HepG2 (cell line): ENCODE measurements around the gene NFATC3. TPM values are rescaled to one million over a fixed set of nuclear protein-coding genes. Genes with fewer than 3 reads are reported as not detected.

ENCODE experiments used
- ASH2L ChIP-seq: fragments of 300-600, 200-600 bp; sonication (generic); IDR thresholded peaks from 2 replicates; pipeline ENCODE4 v1.7.0; 2017; ENCODE audit warnings: low read depth, mild to moderate bottlenecking, moderate library complexity, mixed read lengths, low read length; ENCODE audit not compliant: insufficient read length
- ATM ChIP-seq: fragments of 450-650 bp; IDR thresholded peaks from 2 replicates; pipeline ENCODE4 v1.7.1; 2017; ENCODE audit warnings: mild to moderate bottlenecking, borderline replicate concordance
- HOXA7 ChIP-seq: sonication (generic); formaldehyde crosslinking; IDR thresholded peaks from 2 replicates; pipeline ENCODE4 v1.8.1; 2022; ENCODE audit warnings: mild to moderate bottlenecking, missing genetic modification reagents, moderate library complexity
- MIXL1 ChIP-seq: IDR thresholded peaks from 2 replicates; pipeline ENCODE4 v1.6.1; 2016
- MYC ChIP-seq: sonication (generic); formaldehyde crosslinking; IDR thresholded peaks from 2 replicates; pipeline ENCODE4 v1.9.0; 2021; ENCODE audit warnings: missing genetic modification reagents, borderline replicate concordance
- NR2F2 ChIP-seq: IDR thresholded peaks from 2 replicates; pipeline ENCODE4 v1.6.1; 2012; ENCODE audit warnings: low read depth, inconsistent platforms, borderline replicate concordance
- PHF5A ChIP-seq: IDR thresholded peaks from one replicate; pipeline ENCODE4 v1.6.1; 2018; ENCODE audit warnings: low read depth, missing genetic modification reagents; ENCODE audit not compliant: unreplicated experiment
- TBP ChIP-seq: sonication (generic); formaldehyde crosslinking; IDR thresholded peaks from 2 replicates; pipeline ENCODE4 v1.5.0; 2020; ENCODE audit warnings: missing genetic modification reagents
- TBX3 ChIP-seq: fragments of 450-650 bp; IDR thresholded peaks from 2 replicates; pipeline ENCODE4 v1.6.1; 2017; ENCODE audit warnings: antibody characterized with exemption, mild to moderate bottlenecking, inconsistent platforms, borderline replicate concordance
- ZBTB21 ChIP-seq: sonication (generic); formaldehyde crosslinking; IDR thresholded peaks from 2 replicates; pipeline ENCODE4 v1.4.0; 2020; ENCODE audit warnings: missing genetic modification reagents
- ZMAT3 ChIP-seq: sonication (generic); formaldehyde crosslinking; conservative IDR thresholded peaks from 2 replicates; pipeline ENCODE4 v1.7.0; 2021; ENCODE audit warnings: missing genetic modification reagents
- ZNF274 ChIP-seq: sonication (generic); formaldehyde crosslinking; IDR thresholded peaks from 2 replicates; pipeline ENCODE4 v1.5.1; 2020; ENCODE audit warnings: mild to moderate bottlenecking, missing genetic modification reagents
- ZNF780A ChIP-seq: sonication (generic); formaldehyde crosslinking; IDR thresholded peaks from 2 replicates; pipeline ENCODE4 v1.8.0; 2022; ENCODE audit warnings: mild to moderate bottlenecking, missing genetic modification reagents, moderate library complexity
- polyA plus RNA-seq, 8 experiments: library from polyadenylated mRNA; depleted of rRNA in 3 of 8; stranded (reverse) in 7 of 8; unstranded in 1 of 8; fragments of >200 nt; fragmentation: Illumina TruSeq in 4 of 8; extraction: Trizol in 4 of 8; gene quantifications; 2 replicates each; pipeline versions ENCODE4 v1.2.1 to v1.2.3, GENCODE V29; 2011 to 2016; ENCODE audit warnings: low read depth in 4 of 8, missing spikeins in 1 of 8, mixed read lengths in 1 of 8; ENCODE audit not compliant: insufficient read depth in 1 of 8
- total RNA-seq, 5 experiments: library from RNA; depleted of rRNA; stranded (reverse); fragments of >200 nt; fragmentation: Illumina TruSeq; extraction: Trizol; gene quantifications; 2 replicates each; pipeline ENCODE4 v1.2.3, GENCODE V29; 2016; ENCODE audit warnings: low read depth in 1 of 5
- TF ChIP-seq, protein P1 (sequence below): fragments of 450-650 bp; IDR thresholded peaks from 2 replicates; pipeline ENCODE4 v1.6.1; 2017
- TF ChIP-seq, protein P2 (sequence below): sonication (generic); formaldehyde crosslinking; IDR thresholded peaks from 2 replicates; pipeline ENCODE4 v1.5.0; 2020; ENCODE audit warnings: missing genetic modification reagents
- TF ChIP-seq, protein P3 (sequence below): sonication (generic); formaldehyde crosslinking; IDR thresholded peaks from 2 replicates; pipeline ENCODE4 v1.4.0; 2020; ENCODE audit warnings: missing genetic modification reagents
- TF ChIP-seq, protein P4 (sequence below): sonication (generic); formaldehyde crosslinking; conservative IDR thresholded peaks from 2 replicates; pipeline ENCODE4 v1.4.0; 2020; ENCODE audit warnings: missing genetic modification reagents
- TF ChIP-seq, protein P5 (sequence below): IDR thresholded peaks from 2 replicates; pipeline ENCODE4 v1.6.1; 2016; ENCODE audit warnings: low read depth, missing genetic modification reagents, missing compliant biosample characterization

Gene NFATC3
- total and polyA plus RNA-seq, 2 of the 13 experiments (the other 11 are each of a cell fraction or from before 2014, with no cell fraction given) = 52.6 to 62.7 TPM

DNA sequence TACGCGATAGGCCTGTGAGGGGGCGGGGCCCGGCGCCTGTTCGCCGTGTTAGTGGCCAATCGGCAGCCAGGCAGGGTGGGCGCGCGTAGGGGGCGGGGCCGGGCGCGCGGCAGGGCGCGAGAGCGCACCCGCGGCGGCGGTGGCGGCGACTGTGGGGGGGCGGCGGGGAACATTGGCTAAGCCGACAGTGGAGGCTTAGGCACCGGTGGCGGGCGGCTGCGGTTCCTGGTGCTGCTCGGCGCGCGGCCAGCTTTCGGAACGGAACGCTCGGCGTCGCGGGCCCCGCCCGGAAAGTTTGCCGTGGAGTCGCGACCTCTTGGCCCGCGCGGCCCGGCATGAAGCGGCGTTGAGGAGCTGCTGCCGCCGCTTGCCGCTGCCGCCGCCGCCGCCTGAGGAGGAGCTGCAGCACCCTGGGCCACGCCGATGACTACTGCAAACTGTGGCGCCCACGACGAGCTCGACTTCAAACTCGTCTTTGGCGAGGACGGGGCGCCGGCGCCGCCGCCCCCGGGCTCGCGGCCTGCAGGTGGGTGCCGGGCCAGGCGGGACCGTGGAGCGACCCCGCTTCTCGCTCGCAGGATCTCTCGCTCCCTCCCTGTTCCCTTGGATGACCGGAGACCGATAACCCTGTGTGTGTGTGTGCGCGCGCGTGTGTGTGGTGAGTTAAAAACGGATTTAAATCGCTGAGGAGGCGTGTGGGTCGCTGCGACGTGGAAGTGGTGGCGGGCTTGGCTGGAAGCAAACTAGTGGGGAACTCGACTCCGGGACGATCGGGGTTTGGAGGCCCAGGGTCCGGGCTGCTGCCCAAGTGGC lies at the start of gene NFATC3 (continued):
- TF ChIP-seq ZNF274 (CRISPR knock-in tag) (peak; percentile 44; the same call in 1 of the 2 replicates), NR2F2 (no peak), ZMAT3 (peak; percentile 64; the same call in 1 of the 2 replicates), MYC (CRISPR knock-in tag) (peak; percentile 46; the same call in 1 of the 2 replicates), TBP (CRISPR knock-in tag) (no peak), TBX3 (no peak), ZBTB21 (CRISPR knock-in tag) (no peak), PHF5A (no peak), ATM (no peak), HOXA7 (CRISPR knock-in tag) (no peak), ZNF780A (CRISPR knock-in tag) (no peak), MIXL1 (CRISPR knock-in tag) (0 out of 2 replicates have a peak, but pooled peaks have one; percentile 9), ASH2L (peak; percentile 96)
- TF ChIP-seq, protein P1, sequence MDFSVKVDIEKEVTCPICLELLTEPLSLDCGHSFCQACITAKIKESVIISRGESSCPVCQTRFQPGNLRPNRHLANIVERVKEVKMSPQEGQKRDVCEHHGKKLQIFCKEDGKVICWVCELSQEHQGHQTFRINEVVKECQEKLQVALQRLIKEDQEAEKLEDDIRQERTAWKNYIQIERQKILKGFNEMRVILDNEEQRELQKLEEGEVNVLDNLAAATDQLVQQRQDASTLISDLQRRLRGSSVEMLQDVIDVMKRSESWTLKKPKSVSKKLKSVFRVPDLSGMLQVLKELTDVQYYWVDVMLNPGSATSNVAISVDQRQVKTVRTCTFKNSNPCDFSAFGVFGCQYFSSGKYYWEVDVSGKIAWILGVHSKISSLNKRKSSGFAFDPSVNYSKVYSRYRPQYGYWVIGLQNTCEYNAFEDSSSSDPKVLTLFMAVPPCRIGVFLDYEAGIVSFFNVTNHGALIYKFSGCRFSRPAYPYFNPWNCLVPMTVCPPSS = no peak
- TF ChIP-seq, protein P2, sequence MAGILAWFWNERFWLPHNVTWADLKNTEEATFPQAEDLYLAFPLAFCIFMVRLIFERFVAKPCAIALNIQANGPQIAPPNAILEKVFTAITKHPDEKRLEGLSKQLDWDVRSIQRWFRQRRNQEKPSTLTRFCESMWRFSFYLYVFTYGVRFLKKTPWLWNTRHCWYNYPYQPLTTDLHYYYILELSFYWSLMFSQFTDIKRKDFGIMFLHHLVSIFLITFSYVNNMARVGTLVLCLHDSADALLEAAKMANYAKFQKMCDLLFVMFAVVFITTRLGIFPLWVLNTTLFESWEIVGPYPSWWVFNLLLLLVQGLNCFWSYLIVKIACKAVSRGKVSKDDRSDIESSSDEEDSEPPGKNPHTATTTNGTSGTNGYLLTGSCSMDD (CRISPR knock-in tag) = no peak
- TF ChIP-seq, protein P3, sequence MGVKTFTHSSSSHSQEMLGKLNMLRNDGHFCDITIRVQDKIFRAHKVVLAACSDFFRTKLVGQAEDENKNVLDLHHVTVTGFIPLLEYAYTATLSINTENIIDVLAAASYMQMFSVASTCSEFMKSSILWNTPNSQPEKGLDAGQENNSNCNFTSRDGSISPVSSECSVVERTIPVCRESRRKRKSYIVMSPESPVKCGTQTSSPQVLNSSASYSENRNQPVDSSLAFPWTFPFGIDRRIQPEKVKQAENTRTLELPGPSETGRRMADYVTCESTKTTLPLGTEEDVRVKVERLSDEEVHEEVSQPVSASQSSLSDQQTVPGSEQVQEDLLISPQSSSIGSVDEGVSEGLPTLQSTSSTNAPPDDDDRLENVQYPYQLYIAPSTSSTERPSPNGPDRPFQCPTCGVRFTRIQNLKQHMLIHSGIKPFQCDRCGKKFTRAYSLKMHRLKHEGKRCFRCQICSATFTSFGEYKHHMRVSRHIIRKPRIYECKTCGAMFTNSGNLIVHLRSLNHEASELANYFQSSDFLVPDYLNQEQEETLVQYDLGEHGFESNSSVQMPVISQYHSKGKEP (CRISPR knock-in tag) = no peak
- TF ChIP-seq, protein P4, sequence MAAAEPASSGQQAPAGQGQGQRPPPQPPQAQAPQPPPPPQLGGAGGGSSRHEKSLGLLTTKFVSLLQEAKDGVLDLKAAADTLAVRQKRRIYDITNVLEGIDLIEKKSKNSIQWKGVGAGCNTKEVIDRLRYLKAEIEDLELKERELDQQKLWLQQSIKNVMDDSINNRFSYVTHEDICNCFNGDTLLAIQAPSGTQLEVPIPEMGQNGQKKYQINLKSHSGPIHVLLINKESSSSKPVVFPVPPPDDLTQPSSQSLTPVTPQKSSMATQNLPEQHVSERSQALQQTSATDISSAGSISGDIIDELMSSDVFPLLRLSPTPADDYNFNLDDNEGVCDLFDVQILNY (CRISPR knock-in tag) = 0 out of 2 replicates have a peak, but pooled peaks have one; percentile 45
- TF ChIP-seq, protein P5, sequence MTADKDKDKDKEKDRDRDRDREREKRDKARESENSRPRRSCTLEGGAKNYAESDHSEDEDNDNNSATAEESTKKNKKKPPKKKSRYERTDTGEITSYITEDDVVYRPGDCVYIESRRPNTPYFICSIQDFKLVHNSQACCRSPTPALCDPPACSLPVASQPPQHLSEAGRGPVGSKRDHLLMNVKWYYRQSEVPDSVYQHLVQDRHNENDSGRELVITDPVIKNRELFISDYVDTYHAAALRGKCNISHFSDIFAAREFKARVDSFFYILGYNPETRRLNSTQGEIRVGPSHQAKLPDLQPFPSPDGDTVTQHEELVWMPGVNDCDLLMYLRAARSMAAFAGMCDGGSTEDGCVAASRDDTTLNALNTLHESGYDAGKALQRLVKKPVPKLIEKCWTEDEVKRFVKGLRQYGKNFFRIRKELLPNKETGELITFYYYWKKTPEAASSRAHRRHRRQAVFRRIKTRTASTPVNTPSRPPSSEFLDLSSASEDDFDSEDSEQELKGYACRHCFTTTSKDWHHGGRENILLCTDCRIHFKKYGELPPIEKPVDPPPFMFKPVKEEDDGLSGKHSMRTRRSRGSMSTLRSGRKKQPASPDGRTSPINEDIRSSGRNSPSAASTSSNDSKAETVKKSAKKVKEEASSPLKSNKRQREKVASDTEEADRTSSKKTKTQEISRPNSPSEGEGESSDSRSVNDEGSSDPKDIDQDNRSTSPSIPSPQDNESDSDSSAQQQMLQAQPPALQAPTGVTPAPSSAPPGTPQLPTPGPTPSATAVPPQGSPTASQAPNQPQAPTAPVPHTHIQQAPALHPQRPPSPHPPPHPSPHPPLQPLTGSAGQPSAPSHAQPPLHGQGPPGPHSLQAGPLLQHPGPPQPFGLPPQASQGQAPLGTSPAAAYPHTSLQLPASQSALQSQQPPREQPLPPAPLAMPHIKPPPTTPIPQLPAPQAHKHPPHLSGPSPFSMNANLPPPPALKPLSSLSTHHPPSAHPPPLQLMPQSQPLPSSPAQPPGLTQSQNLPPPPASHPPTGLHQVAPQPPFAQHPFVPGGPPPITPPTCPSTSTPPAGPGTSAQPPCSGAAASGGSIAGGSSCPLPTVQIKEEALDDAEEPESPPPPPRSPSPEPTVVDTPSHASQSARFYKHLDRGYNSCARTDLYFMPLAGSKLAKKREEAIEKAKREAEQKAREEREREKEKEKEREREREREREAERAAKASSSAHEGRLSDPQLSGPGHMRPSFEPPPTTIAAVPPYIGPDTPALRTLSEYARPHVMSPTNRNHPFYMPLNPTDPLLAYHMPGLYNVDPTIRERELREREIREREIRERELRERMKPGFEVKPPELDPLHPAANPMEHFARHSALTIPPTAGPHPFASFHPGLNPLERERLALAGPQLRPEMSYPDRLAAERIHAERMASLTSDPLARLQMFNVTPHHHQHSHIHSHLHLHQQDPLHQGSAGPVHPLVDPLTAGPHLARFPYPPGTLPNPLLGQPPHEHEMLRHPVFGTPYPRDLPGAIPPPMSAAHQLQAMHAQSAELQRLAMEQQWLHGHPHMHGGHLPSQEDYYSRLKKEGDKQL (CRISPR knock-in tag) = no peak
